Activated T-cell treated with anti-CD3 and anti-CD28 coated beads, Interleukin-2, amount 50 U/mL, for 4 hours (primary cell): Measurements from ENCODE around the gene NEB. TPM values are rescaled to one million over a fixed set of nuclear protein-coding genes. Genes with fewer than 3 reads are reported as not detected.
"Not testable (repeated sequence)": the region's sequence is repeated elsewhere in the genome, so short reads cannot be mapped to it uniquely, and the experiment has no call there.

ENCODE experiments used
- ATAC-seq, 2 donors: fragments of 200-7000 bp; cut with Tn5 transposase; one replicate each; pipeline ENCODE4 v1.10.0; 2021
- DNase-seq: peaks from one replicate; pipeline ENCODE4 v3.0.0-alpha.2; 2020
- H3K27me3 Mint-ChIP-seq: one replicate; pipeline ENCODE4 v1.8.0; 2021; ENCODE audit warnings: low read depth, mixed read lengths
- H3K36me3 Mint-ChIP-seq: one replicate; pipeline ENCODE4 v1.8.0; 2022; ENCODE audit warnings: mixed read lengths; ENCODE audit not compliant: insufficient read depth
- H3K4me1 Mint-ChIP-seq: one replicate; pipeline ENCODE4 v1.8.0; 2021; ENCODE audit warnings: low read depth, mixed read lengths
- H3K4me3 Mint-ChIP-seq: one replicate; pipeline ENCODE4 v1.8.0; 2021; ENCODE audit warnings: mild to moderate bottlenecking, moderate library complexity, mixed read lengths
- H3K9me3 Mint-ChIP-seq: one replicate; pipeline ENCODE4 v1.8.0; 2021; ENCODE audit warnings: mixed read lengths
- total RNA-seq, 3 donors: library from RNA; stranded (reverse); gene quantifications; one replicate each; pipeline ENCODE4 v1.2.1, GENCODE V29; 2021

The NEB gene
- total RNA-seq, 3 donors from 2014 or later: 0.25 to 0.50 (median 0.46) TPM

- ATAC-seq: no peak
- H3K27me3 Mint-ChIP-seq: no peaks in the 10 kb centered on the region
- no peak for DNase-seq
- peaks cover 16% of the 10 kb centered on the region for H3K4me1 Mint-ChIP-seq
- no peaks in the 10 kb centered on the region for H3K9me3 Mint-ChIP-seq
- H3K36me3 Mint-ChIP-seq: no peaks in the 10 kb centered on the region
- no peak overlapping the region for H3K4me3 Mint-ChIP-seq
These were observed 68.3 kb downstream of the NEB start for GRCh38 chr2:151665959-151666358.

- Mint-ChIP-seq H3K4me3 (no peak overlapping the region), H3K9me3 (no peaks in the 10 kb centered on the region), H3K4me1 (peaks cover 6% of the 10 kb centered on the region), H3K27me3 (no peaks in the 10 kb centered on the region), H3K36me3 (no peaks in the 10 kb centered on the region)
- no peak for ATAC-seq
- no peak for DNase-seq
These were observed 69.8 kb downstream of the NEB start for GRCh38 chr2:151664520-151664919.

GRCh38 chr2:151661625-151662024 lies 72.7 kb downstream of the NEB start:
- Mint-ChIP-seq H3K9me3 (no peaks in the 10 kb centered on the region), H3K4me1 (no peaks in the 10 kb centered on the region), H3K4me3 (no peak overlapping the region), H3K27me3 (peaks cover 4% of the 10 kb centered on the region), H3K36me3 (no peaks in the 10 kb centered on the region)
- no peak for ATAC-seq
- DNase-seq: no peak

GRCh38 chr2:151658081-151658480 lies 76.2 kb downstream of the NEB start:
- H3K36me3 Mint-ChIP-seq: no peaks in the 10 kb centered on the region
- no peaks in the 10 kb centered on the region for H3K4me1 Mint-ChIP-seq
- no peak overlapping the region for H3K4me3 Mint-ChIP-seq
- no peaks in the 10 kb centered on the region for H3K9me3 Mint-ChIP-seq
- peaks cover 4% of the 10 kb centered on the region for H3K27me3 Mint-ChIP-seq
- ATAC-seq: no peak
- no peak for DNase-seq

- ATAC-seq (no peak), DNase-seq (no peak)
- Mint-ChIP-seq H3K27me3 (peaks cover 4% of the 10 kb centered on the region), H3K9me3 (no peaks in the 10 kb centered on the region), H3K4me3 (no peak overlapping the region), H3K4me1 (no peaks in the 10 kb centered on the region), H3K36me3 (no peaks in the 10 kb centered on the region)
These were observed 76.6 kb downstream of the NEB start for GRCh38 chr2:151657667-151658076.

GRCh38 chr2:151655663-151656398 lies 78.4 kb downstream of the NEB start:
- no peak overlapping the region for H3K4me3 Mint-ChIP-seq
- no peak for ATAC-seq

GRCh38 chr2:151654891-151655290 lies 79.4 kb downstream of the NEB start:
- H3K9me3 Mint-ChIP-seq: no peaks in the 10 kb centered on the region
- ATAC-seq (no peak), DNase-seq (no peak)
- peaks cover 4% of the 10 kb centered on the region for H3K27me3 Mint-ChIP-seq
- H3K4me3 Mint-ChIP-seq: no peak overlapping the region
- H3K36me3 Mint-ChIP-seq: no peaks in the 10 kb centered on the region
- H3K4me1 Mint-ChIP-seq: no peaks in the 10 kb centered on the region

More at GRCh38 chr2:151655663-151656398, 78.4 kb downstream of the NEB start:
- no peak for DNase-seq
- Mint-ChIP-seq H3K4me1 (no peaks in the 10 kb centered on the region), H3K36me3 (no peaks in the 10 kb centered on the region), H3K9me3 (no peaks in the 10 kb centered on the region), H3K27me3 (peaks cover 4% of the 10 kb centered on the region)

GRCh38 chr2:151654085-151654484 lies 80.2 kb downstream of the NEB start:
- Mint-ChIP-seq H3K4me3 (no peak overlapping the region), H3K4me1 (no peaks in the 10 kb centered on the region), H3K36me3 (no peaks in the 10 kb centered on the region), H3K27me3 (peaks cover 4% of the 10 kb centered on the region), H3K9me3 (no peaks in the 10 kb centered on the region)
- ATAC-seq (no peak), DNase-seq (no peak)

- no peak for ATAC-seq
- Mint-ChIP-seq H3K27me3 (no peaks in the 10 kb centered on the region), H3K4me1 (peaks cover 2% of the 10 kb centered on the region)
These were observed 83.0 kb downstream of the NEB start for GRCh38 chr2:151651274-151651673.

GRCh38 chr2:151650456-151650855 lies 83.8 kb downstream of the NEB start:
- DNase-seq: no peak
- no peak for ATAC-seq
- Mint-ChIP-seq H3K4me3 (no peak overlapping the region), H3K9me3 (peaks cover 5% of the 10 kb centered on the region), H3K36me3 (peaks cover 3% of the 10 kb centered on the region), H3K27me3 (no peaks in the 10 kb centered on the region), H3K4me1 (peaks cover 2% of the 10 kb centered on the region)

More at GRCh38 chr2:151651274-151651673, 83.0 kb downstream of the NEB start:
- H3K4me3 Mint-ChIP-seq: no peak overlapping the region
- peaks cover 5% of the 10 kb centered on the region for H3K9me3 Mint-ChIP-seq
- peaks cover 3% of the 10 kb centered on the region for H3K36me3 Mint-ChIP-seq
- DNase-seq: no peak

- H3K36me3 Mint-ChIP-seq: peaks cover 3% of the 10 kb centered on the region
- no peak overlapping the region for H3K4me3 Mint-ChIP-seq
- H3K27me3 Mint-ChIP-seq: no peaks in the 10 kb centered on the region
- ATAC-seq: no peak
- peaks cover 5% of the 10 kb centered on the region for H3K9me3 Mint-ChIP-seq
- peaks cover 2% of the 10 kb centered on the region for H3K4me1 Mint-ChIP-seq
- DNase-seq: no peak
These were observed 84.3 kb downstream of the NEB start for GRCh38 chr2:151649966-151650365.

GRCh38 chr2:151649400-151649799 lies 84.9 kb downstream of the NEB start:
- no peak for DNase-seq
- ATAC-seq: no peak
- Mint-ChIP-seq H3K27me3 (no peaks in the 10 kb centered on the region), H3K4me1 (peaks cover 2% of the 10 kb centered on the region), H3K9me3 (peaks cover 5% of the 10 kb centered on the region), H3K4me3 (no peak overlapping the region), H3K36me3 (peaks cover 3% of the 10 kb centered on the region)

GRCh38 chr2:151646512-151646911 lies 87.8 kb downstream of the NEB start:
- H3K9me3 Mint-ChIP-seq, H3K27me3 Mint-ChIP-seq, H3K4me1 Mint-ChIP-seq, H3K4me3 Mint-ChIP-seq, H3K36me3 Mint-ChIP-seq, ATAC-seq, DNase-seq: not testable (repeated sequence)

GRCh38 chr2:151644580-151644979 lies 89.7 kb downstream of the NEB start:
- Mint-ChIP-seq H3K36me3 (peaks cover 3% of the 10 kb centered on the region), H3K9me3 (peaks cover 5% of the 10 kb centered on the region), H3K4me3 (no peak overlapping the region), H3K27me3 (no peaks in the 10 kb centered on the region), H3K4me1 (peaks cover 11% of the 10 kb centered on the region)
- no peak for DNase-seq
- no peak for ATAC-seq

- H3K9me3 Mint-ChIP-seq, H3K4me3 Mint-ChIP-seq, ATAC-seq, H3K36me3 Mint-ChIP-seq, H3K27me3 Mint-ChIP-seq, DNase-seq: not testable (repeated sequence)
- peaks cover 36% of the 10 kb centered on the region for H3K4me1 Mint-ChIP-seq
These were observed 92.4 kb downstream of the NEB start for GRCh38 chr2:151641895-151642294.
